ELF-1 (cell line): ENCODE measurements around the gene TMEM147.
A peak's percentile ranks its signal among the peaks of the same experiment; 100 is the strongest.

Experiments
- DNase-seq: peaks from one replicate; pipeline ENCODE4 v3.0.0-alpha.2; 2016; ENCODE audit warnings: low read depth, low spot score

The TMEM147 gene

GRCh38 chr19:35545855-35546381, 492 bp downstream of the TMEM147 start:
- DNase-seq, result no peak

GRCh38 chr19:35546532-35546931, 1.1 kb downstream of the TMEM147 start:
- no peak for DNase-seq

GRCh38 chr19:35549174-35549788, 3.9 kb downstream of the TMEM147 start:
- DNase-seq, result peak; percentile 82

- no peak for DNase-seq
Observed at GRCh38 chr19:35549879-35550523, 4.6 kb downstream of the TMEM147 start.

- no peak for DNase-seq
Observed at GRCh38 chr19:35551091-35551810, 5.8 kb downstream of the TMEM147 start.

- DNase-seq, result no peak
Observed at GRCh38 chr19:35552534-35553384, 7.3 kb downstream of the TMEM147 start.

GRCh38 chr19:35553385-35554000, 8.1 kb downstream of the TMEM147 start:
- no peak for DNase-seq

GRCh38 chr19:35554076-35554475, 8.7 kb downstream of the TMEM147 start:
- DNase-seq, result no peak

GRCh38 chr19:35555301-35556005, 10.0 kb downstream of the TMEM147 start:
- peak; percentile 78 for DNase-seq

GRCh38 chr19:35556025-35556590, 10.7 kb downstream of the TMEM147 start:
- DNase-seq, result no peak

- no peak for DNase-seq
Observed at GRCh38 chr19:35556846-35557538, 11.6 kb downstream of the TMEM147 start.

GRCh38 chr19:35557539-35558399, 12.3 kb downstream of the TMEM147 start:
- DNase-seq, result peak; percentile 94

GRCh38 chr19:35558400-35559280, 13.2 kb downstream of the TMEM147 start:
- DNase-seq, result no peak

GRCh38 chr19:35559281-35559659, 13.8 kb downstream of the TMEM147 start:
- peak; percentile 39 for DNase-seq

- DNase-seq, result no peak
Observed at GRCh38 chr19:35559781-35560180, 14.4 kb downstream of the TMEM147 start.

- no peak for DNase-seq
Observed at GRCh38 chr19:35560271-35560670, 14.8 kb downstream of the TMEM147 start.

GRCh38 chr19:35560677-35561076, 15.3 kb downstream of the TMEM147 start:
- no peak for DNase-seq

GRCh38 chr19:35561436-35561835, 16.0 kb downstream of the TMEM147 start:
- DNase-seq, result no peak
